GM08714 (cell line): ENCODE data around the gene CACNA1E.

ENCODE experiments used
- H3K4me3 ChIP-seq: fragments of 200-500 bp; sonication (Bioruptor generic); 2 replicates; pipeline ENCODE4 v1.5.1; 2014; ENCODE audit warnings: mild to moderate bottlenecking, low read length, inconsistent platforms
- ZNF274 ChIP-seq: IDR thresholded peaks from 2 replicates; pipeline ENCODE4 v1.6.1; 2012; ENCODE audit warnings: mild to moderate bottlenecking, low read depth, low read length

CACNA1E gene

GRCh38 chr1:181674617-181675016, 191.3 kb downstream of the CACNA1E start:
- TF ChIP-seq ZNF274: no peak
- no peak overlapping the region for H3K4me3 ChIP-seq

DNA sequence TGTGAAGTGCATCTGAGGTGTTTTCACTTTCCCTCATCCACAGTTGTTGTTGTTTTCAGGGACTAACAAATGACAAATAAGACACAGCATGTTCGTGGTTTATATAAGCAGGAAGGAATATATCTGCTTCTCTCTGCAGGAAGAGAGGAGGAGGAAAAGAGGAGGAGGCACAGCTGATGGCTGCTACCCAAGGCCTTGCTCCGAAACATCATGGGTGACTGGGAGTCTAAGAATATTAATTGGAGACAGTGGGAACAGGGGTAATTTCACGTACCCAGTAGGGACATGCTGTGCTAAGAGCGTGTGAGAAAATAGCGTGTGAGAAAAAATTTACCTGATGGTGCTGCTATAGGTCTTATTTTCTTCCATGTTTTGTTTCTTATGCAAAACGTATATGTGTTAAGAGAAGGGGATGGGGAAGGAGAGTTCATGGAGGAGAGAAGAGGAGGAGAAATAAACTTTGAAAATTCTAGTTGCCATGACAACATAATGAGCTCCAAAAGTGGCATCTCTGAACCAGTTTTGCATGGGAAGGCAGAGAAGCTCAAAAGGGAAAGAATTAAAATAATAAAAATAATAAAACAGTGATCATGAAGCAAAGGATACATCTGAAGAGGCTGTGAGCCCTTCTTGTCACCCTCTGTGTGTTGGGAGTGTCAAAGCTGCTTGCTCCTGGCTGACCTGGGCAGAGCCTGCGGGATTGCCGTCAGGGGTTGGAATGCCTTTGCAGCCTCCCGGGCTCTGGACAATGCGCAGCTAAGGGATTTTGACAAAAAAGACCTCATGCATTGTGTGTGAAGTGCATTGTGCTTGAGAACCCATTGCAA, 192.0 kb downstream of the CACNA1E start:
- no peak overlapping the region for H3K4me3 ChIP-seq
- TF ChIP-seq ZNF274: no peak

GRCh38 chr1:181675918-181676190, 192.5 kb downstream of the CACNA1E start:
- no peak overlapping the region for H3K4me3 ChIP-seq
- no peak for TF ChIP-seq ZNF274

DNA sequence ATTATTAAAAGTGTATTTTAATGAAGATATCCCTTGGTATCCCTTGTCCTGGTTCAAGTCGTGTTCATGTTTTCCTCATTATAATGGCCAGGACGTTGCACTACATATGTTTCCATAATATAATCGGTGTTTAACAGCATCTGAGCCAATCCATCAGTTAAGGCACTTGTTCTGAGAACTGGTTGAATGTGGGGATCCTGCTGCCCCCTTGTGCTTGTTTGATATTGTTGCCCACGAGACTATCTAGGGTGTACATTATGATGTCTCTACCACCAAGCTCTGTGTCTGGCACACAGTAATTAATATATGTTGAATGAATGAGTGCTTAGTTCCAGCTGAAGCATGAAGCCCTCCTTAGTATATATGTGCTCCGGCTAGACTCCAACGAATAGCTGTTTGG, 193.0 kb downstream of the CACNA1E start:
- no peak overlapping the region for H3K4me3 ChIP-seq
- no peak for TF ChIP-seq ZNF274

GRCh38 chr1:181680332-181680731, 197.0 kb downstream of the CACNA1E start:
- H3K4me3 ChIP-seq: no peak overlapping the region
- TF ChIP-seq ZNF274: no peak

DNA sequence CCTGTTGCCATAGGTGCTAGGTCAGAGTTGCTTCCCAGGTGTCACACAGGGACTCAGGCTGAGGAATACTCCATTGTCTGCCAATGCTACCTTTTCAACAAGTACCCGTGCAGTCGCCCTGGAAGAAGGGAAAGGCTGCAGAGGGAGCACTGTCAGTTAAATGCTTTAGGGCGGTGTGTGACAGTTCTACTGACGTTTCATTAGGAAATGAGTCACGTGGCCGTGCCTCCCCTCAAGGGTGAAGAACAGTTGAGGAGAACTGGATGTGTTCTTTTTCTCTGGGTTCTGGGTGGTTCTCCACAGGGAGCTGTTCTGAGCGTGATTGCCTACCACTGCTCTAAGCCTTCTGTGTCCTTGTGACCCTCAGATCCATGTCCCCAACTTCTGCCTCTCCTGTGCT, 197.6 kb downstream of the CACNA1E start:
- TF ChIP-seq ZNF274: no peak

DNA sequence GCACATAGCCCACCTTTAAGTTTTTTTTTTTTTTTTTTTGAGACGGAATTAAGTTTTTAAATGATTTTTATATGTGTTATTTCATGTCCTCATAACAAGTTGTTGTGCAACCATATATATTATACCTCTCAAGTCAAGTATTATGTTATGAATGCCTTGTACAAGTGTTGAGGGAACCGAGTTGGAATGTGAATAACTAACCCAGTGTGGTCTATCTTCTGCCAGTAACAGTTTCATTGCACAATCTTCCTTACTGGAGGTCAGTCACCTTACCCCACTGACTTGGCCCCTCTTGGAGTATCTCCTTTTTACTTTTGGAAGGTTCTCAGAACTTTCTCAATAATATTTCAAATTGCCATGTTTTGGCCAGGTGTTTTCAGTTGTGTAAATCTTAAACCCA, 201.9 kb downstream of the CACNA1E start:
- TF ChIP-seq ZNF274: no peak
- H3K4me3 ChIP-seq: no peak overlapping the region

More for the DNA sequence above, 197.6 kb downstream of the CACNA1E start:
- H3K4me3 ChIP-seq: no peak overlapping the region

DNA sequence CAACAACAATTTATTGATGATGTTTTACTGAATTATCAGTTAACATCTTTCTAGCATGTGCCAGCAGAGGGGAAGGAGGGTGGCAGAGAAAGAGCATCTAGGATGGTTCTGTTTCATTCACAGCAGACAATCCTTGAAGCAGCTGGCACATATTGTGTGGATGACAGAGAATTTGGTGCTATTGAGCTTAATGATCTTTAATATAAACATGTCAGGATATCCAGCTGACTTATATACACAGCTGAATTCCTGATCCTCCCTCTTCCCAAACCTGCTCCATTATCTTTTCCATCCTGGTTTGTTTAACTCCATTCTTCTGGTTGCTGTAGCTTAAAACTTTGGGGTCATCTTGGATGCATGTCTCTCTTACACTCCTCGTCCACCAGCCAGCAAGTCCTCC, 218.6 kb downstream of the CACNA1E start:
- no peak overlapping the region for H3K4me3 ChIP-seq
- no peak for TF ChIP-seq ZNF274

DNA sequence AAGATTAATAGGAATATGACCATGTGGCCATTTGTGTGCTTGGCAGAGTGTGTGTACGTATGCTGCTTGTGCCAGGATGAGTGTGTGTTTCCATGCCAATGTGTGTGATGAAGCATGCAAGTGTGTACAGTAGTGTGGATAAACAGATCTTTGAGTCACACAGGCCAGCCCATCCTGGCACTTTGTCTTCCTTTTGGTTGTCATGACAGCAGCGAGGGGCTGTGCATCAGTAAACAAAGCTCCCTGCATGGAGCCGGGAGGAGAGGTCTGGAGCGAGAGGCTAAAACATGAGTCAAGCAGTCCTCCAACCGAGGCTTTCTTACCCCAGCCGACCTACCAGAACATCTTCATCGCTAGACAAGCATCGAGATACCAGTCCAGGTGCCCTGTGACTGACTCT, 221.2 kb downstream of the CACNA1E start:
- H3K4me3 ChIP-seq: no peak overlapping the region
- TF ChIP-seq ZNF274: no peak

DNA sequence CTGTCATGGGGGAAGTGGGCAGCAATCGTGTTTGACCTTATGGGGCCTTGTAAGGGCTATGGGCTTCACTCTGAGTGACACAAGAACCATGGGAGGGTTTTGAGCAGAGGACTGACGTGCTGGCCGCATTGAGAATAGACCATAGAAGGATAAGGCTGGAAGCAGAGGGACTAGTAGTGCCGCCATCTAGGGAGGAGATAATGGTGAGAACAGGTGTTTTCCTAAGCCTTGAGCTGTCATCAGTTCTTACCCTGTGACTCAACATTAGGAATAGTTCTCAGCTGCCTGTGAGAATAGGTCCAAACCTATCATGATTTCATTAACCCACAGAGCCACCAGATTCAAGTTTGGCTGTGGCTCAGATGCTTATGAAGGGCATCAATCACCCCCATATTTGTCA, 228.5 kb downstream of the CACNA1E start:
- no peak overlapping the region for H3K4me3 ChIP-seq
- no peak for TF ChIP-seq ZNF274

DNA sequence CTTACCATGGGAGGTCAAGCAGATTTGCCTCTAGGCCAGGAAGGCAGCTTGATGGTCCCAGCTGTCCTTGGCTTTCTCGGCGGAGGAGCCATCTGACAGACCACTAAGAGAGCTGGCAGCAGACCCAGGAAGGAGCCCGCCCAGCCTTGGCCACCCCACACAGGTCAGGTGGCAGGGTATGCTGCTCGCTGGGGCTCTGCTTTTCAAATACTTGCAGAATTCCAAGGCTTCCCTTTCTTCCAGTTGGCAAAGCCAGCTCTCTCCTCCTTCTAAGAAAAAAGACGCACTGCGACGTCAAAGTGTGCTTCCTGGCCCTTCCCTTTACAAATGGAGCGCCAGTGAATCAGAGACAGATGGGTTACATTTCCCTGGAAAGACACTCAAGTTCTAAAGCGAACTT, 229.4 kb downstream of the CACNA1E start:
- TF ChIP-seq ZNF274: no peak
- H3K4me3 ChIP-seq: no peak overlapping the region

DNA sequence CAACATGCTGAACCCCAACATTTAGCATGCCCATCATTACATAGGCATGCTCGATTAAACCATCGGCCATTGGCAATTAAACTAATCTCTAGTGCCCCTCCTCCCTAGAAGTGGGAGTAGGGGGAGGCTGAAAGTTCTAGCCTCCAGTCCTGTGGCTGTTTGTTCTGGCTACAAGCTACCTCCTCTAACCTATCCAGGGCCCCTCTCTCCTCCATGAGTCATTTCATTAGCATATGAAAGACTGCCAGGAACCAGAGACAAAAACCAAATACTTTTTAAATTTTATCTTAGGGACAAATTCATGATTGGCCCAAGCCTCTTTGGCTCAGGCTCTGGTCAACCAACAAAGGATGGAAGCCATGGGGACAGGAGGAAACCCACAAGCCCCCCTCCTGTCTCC, 231.1 kb downstream of the CACNA1E start:
- no peak overlapping the region for H3K4me3 ChIP-seq
- TF ChIP-seq ZNF274: no peak

DNA sequence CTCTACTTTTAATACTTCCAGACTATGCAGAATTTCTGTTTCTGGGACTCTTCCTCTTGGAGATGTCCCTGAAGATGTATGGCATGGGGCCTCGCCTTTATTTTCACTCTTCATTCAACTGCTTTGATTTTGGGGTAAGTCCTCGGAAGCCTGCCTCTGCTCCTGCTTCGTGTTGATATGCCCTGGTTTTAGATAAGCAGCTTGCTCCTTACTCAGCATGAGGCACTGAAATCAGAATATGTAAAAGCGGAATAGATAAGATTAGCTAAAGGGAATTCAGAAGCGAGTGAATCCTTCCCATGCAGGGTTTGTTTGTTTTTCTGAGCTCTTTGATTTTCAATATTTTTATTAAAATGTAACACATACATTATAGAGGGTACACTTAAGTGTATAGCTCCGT, 234.7 kb downstream of the CACNA1E start:
- TF ChIP-seq ZNF274: no peak
- no peak overlapping the region for H3K4me3 ChIP-seq

DNA sequence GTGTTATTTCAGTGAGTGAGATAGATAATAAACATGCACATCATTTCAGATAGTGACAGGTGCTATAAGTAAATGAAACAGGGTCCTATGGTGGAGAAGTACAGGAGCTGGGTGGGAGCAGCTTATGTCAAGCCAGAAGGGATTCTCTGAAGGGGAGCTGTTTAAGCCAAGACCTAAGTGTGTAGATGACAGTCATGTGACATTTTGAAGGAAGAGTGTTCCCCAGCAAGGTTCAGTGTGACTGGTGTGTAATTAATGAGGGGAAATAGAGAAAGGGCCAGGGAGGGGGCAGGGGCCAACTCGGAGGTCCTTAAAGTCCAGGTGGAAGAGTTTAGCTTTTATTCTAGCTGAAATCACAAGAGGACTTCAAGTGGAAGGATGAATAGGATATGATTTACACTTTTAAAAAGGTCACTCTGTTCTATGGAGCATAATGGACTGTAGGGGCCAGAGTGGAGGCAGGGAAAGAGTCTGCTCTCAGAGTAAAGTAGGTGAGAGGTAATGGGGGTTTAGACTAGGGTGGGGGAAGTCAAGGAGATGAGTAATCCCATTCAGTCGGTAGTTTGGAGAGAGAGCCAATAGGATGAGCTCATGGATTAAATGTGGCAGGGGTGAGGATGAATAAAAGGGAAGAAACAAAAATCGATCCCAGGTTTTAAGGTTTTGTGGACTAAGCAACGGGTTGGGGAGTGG, 243.1 kb downstream of the CACNA1E start:
- no peak overlapping the region for H3K4me3 ChIP-seq
- TF ChIP-seq ZNF274: no peak

- TF ChIP-seq ZNF274: no peak
- H3K4me3 ChIP-seq: no peak overlapping the region
Observed at GRCh38 chr1:181730606-181731005, 247.3 kb downstream of the CACNA1E start.
